ENCODE results near the gene CUEDC2. TPM values are rescaled to one million over a fixed set of nuclear protein-coding genes. Genes with fewer than 3 reads are reported as not detected.

Gene CUEDC2
- total RNA-seq, result 42.9 and 43.6 TPM in 2 replicates

GRCh38 chr10:102432162-102432950, at the start of gene CUEDC2:
Gene CUEDC2 (minus strand): TSS chr10:102432574. CDS start chr10:102425188, 7,386 bp downstream.

GRCh38 chr10:102451105-102451969, 19.0 kb upstream of the CUEDC2 start, which contains the start of gene C10orf95:
Gene C10orf95 (minus strand): TSS chr10:102451543. CDS start chr10:102451093, 450 bp downstream.

DNA sequence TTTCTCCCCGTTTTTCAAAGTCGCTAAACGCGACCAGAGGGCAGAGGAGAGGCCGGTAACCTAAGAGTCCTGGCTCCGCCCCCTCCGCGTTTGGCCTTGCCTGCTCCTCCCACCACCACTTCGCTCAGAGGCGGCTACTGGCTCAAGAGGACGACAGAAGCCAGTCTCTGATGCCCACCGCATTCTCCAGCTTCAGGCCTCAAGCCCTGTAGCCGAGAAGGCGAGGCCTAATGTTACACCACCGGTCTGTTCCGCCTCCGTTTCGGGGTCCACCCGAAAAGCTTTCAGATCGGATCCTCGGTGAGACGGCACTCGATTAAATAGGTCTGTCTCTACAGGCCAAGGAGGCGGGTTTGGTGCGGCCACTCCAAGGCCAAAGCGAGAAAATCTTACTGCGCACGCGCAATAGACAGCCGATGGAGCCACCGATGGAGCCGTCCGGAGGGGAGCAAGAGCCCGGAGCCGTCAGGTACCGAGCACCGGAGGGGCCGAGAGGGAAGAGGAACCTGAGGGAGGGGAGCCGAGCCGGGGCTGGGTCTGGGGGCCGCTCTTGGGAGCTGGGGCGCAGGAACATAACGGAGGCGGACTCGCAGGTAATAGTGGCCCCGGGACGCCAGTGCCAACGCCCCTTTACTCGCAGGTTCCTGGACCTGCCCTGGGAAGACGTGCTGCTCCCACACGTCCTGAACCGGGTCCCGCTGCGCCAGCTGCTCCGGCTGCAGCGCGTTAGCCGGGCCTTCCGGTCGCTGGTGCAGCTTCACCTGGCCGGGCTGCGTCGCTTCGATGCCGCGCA, 11.5 kb downstream of the CUEDC2 start, which contains the start of gene FBXL15:
TSS of gene FBXL15 (plus strand) at position 123 of the 793 bp plus-strand sequence. CDS start at position 417, 294 bp downstream.

GRCh38 chr10:102418622-102419268, 13.6 kb downstream of the CUEDC2 start, which contains the start of gene PSD:
Gene PSD (minus strand): TSS chr10:102418785. CDS start chr10:102417038, 1,747 bp downstream.

GRCh38 chr10:102395400-102396316, 36.7 kb downstream of the CUEDC2 start, which contains the start of gene NFKB2:
Gene NFKB2 (plus strand): TSS chr10:102395705. CDS start chr10:102395960, 255 bp downstream.

Other genes with a start within 250 kb of the CUEDC2 start
- 0.13 and 0.20 TPM in 2 replicates for gene ELOVL3, start 206.3 kb downstream of the CUEDC2 start, total RNA-seq
- 0.13 and 0.23 TPM in 2 replicates for gene PITX3, start 191.1 kb downstream of the CUEDC2 start, total RNA-seq
- gene GBF1, start 187.0 kb downstream of the CUEDC2 start, total RNA-seq, result 50.8 and 56.1 TPM in 2 replicates
- gene NFKB2, start 36.9 kb downstream of the CUEDC2 start, total RNA-seq, result 23.0 and 37.6 TPM in 2 replicates
- gene PSD, start 13.8 kb downstream of the CUEDC2 start, total RNA-seq, result 2.0 and 3.7 TPM in 2 replicates
- 6.3 and 6.6 TPM in 2 replicates for gene FBXL15, start 11.7 kb downstream of the CUEDC2 start, total RNA-seq
- not detected in 2 replicates for gene C10orf95, start 19.0 kb upstream of the CUEDC2 start, total RNA-seq
- 141 and 167 TPM in 2 replicates for gene ACTR1A, start 70.1 kb upstream of the CUEDC2 start, total RNA-seq
- 7.5 and 7.6 TPM in 2 replicates for gene SUFU, start 71.4 kb upstream of the CUEDC2 start, total RNA-seq
- gene TRIM8, start 211.9 kb upstream of the CUEDC2 start, total RNA-seq, result 91.0 and 138 TPM in 2 replicates